WERI-Rb-1 (cell line): Measurements from ENCODE around the gene GRK1.

Source experiments
- DNase-seq: peaks from one replicate; pipeline ENCODE4 v3.0.0-alpha.2; 2020
- H3K27ac ChIP-seq: fragments of 250-450 bp; sonication (Bioruptor Pico); 2 replicates; pipeline ENCODE4 v1.5.1; 2020; ENCODE audit warnings: mild to moderate bottlenecking, moderate library complexity
- H3K27me3 ChIP-seq: fragments of 250-450 bp; sonication (Bioruptor Pico); 2 replicates; pipeline ENCODE4 v1.5.1; 2021; ENCODE audit warnings: mild to moderate bottlenecking, low read depth, moderate library complexity; ENCODE audit not compliant: insufficient read depth, severe bottlenecking
- H3K36me3 ChIP-seq: fragments of 250-450 bp; sonication (Bioruptor Pico); 2 replicates; pipeline ENCODE4 v1.5.1; 2020; ENCODE audit warnings: mild to moderate bottlenecking, moderate library complexity
- H3K4me3 ChIP-seq: 2 replicates; pipeline ENCODE4 v1.5.1; 2011; ENCODE audit warnings: low read depth, mild to moderate bottlenecking, control low read depth, low read length
- H3K9me3 ChIP-seq: fragments of 250-450 bp; sonication (Bioruptor Pico); 2 replicates; pipeline ENCODE4 v1.5.1; 2021; ENCODE audit warnings: mild to moderate bottlenecking, moderate library complexity; ENCODE audit not compliant: severe bottlenecking
- CTCF ChIP-seq: IDR thresholded peaks from 2 replicates; pipeline ENCODE4 v1.5.1; 2011; ENCODE audit warnings: low read depth, mild to moderate bottlenecking, control low read depth, inconsistent platforms, low read length

Gene GRK1

GRCh38 chr13:113784645-113785024 is 117.6 kb downstream of the GRK1 start:
- H3K27ac ChIP-seq, result no peak overlapping the region
- H3K36me3 ChIP-seq, result no peaks in the 10 kb centered on the region
- H3K27me3 ChIP-seq, result peaks cover 13% of the 10 kb centered on the region
- no peak for DNase-seq
- no peak overlapping the region for H3K4me3 ChIP-seq
- TF ChIP-seq CTCF, result no peak
- peaks cover 6% of the 10 kb centered on the region for H3K9me3 ChIP-seq

- Histone ChIP-seq H3K36me3 (no peaks in the 10 kb centered on the region), H3K27ac (no peak overlapping the region), H3K9me3 (peaks cover 6% of the 10 kb centered on the region), H3K4me3 (no peak overlapping the region), H3K27me3 (peaks cover 13% of the 10 kb centered on the region)
- DNase-seq, result no peak
- TF ChIP-seq CTCF, result no peak
Observed at GRCh38 chr13:113785051-113786010, 118.3 kb downstream of the GRK1 start.

- Histone ChIP-seq H3K27ac (no peak overlapping the region), H3K36me3 (no peaks in the 10 kb centered on the region), H3K4me3 (no peak overlapping the region), H3K27me3 (peaks cover 13% of the 10 kb centered on the region), H3K9me3 (peaks cover 6% of the 10 kb centered on the region)
- no peak for TF ChIP-seq CTCF
- no peak for DNase-seq
Observed at GRCh38 chr13:113786262-113786841, 119.3 kb downstream of the GRK1 start.
